Activated B cell treated with CpG ODN at 0.5 μM for 24 hours (primary cell): ENCODE measurements around the gene PAK2. TPM values are rescaled to one million over a fixed set of nuclear protein-coding genes. Genes with fewer than 3 reads are reported as not detected.

Experiments used
- ATAC-seq: fragments of 200-7000 bp; cut with Tn5 transposase; one replicate; pipeline ENCODE4 v1.10.0; 2021; ENCODE audit warnings: low read depth, mild to moderate bottlenecking, moderate library complexity
- CTCF ChIA-PET: fragments of 350-600 bp; sonication (Branson Sonifier 250); formaldehyde crosslinking; loops from one replicate; lab custom pipeline; 2021; ENCODE audit warnings: antibody characterized with exemption; lab: Charles Lee
- POLR2A ChIA-PET: fragments of 350-600 bp; sonication (Branson Sonifier 250); formaldehyde crosslinking; loops from one replicate; lab custom pipeline; 2021; ENCODE audit warnings: antibody characterized with exemption; lab: Charles Lee
- DNase-seq: peaks from one replicate; pipeline ENCODE4 v3.0.0; 2022
- H3K27ac Mint-ChIP-seq: one replicate; pipeline ENCODE4 v1.8.0; 2020; ENCODE audit warnings: mixed read lengths
- H3K27me3 Mint-ChIP-seq: one replicate; pipeline ENCODE4 v1.8.0; 2021; ENCODE audit warnings: mixed read lengths
- H3K36me3 Mint-ChIP-seq: one replicate; pipeline ENCODE4 v1.8.0; 2021; ENCODE audit warnings: low read depth, mixed read lengths
- H3K4me1 Mint-ChIP-seq: one replicate; pipeline ENCODE4 v1.8.0; 2021; ENCODE audit warnings: mixed read lengths
- H3K4me3 Mint-ChIP-seq: one replicate; pipeline ENCODE4 v1.8.0; 2020; ENCODE audit warnings: mild to moderate bottlenecking, mixed read lengths
- H3K9me3 Mint-ChIP-seq: one replicate; pipeline ENCODE4 v1.8.0; 2020; ENCODE audit warnings: mixed read lengths
- CTCF ChIP-seq: fragments of 200-600 bp; IDR thresholded peaks from one replicate; pipeline ENCODE4 v1.8.0; 2022; ENCODE audit warnings: antibody characterized with exemption, mild to moderate bottlenecking
- intact Hi-C: fragments of 100-400 bp; cut with micrococcal nuclease; formaldehyde crosslinking; loops from one replicate; pipeline ENCODE4 v1.15.1; 2024
- total RNA-seq: library from RNA; stranded (reverse); gene quantifications from 2 replicates; pipeline ENCODE4 v1.2.3, GENCODE V29; 2022

The PAK2 gene
- 73.7 and 87.1 TPM in 2 replicates for total RNA-seq

- Mint-ChIP-seq H3K4me1 (peaks cover 33% of the 10 kb centered on the region), H3K36me3 (peaks cover 16% of the 10 kb centered on the region), H3K27ac (peak within 1 kb of the TSS; percentile 99), H3K27me3 (no peaks in the 10 kb centered on the region), H3K9me3 (no peaks in the 10 kb centered on the region), H3K4me3 (peak within 1 kb of the TSS; percentile 100)
- no peak for TF ChIP-seq CTCF
- DNase-seq (peak; percentile 86), ATAC-seq (peak; percentile 92)
- intact Hi-C loops = loop anchor here (1.0 to 5.0 kb wide), 9 partner anchors 9 to 237 kb away; partner anchors contain the start of genes CEP19, FBXO45, NCBP2 and PIGX
- POLR2A ChIA-PET = interaction anchor here (0.5 to 2.7 kb wide), 34 partner anchors 9 to 832 kb away, joined by 3 to 44 read pairs (median 4); partner anchors contain the start of genes CEP19, DLG1, FBXO45 and MELTF
- CTCF ChIA-PET = interaction anchor here (1.1 to 1.4 kb wide), 2 partner anchors 130 to 202 kb away, joined by 3 to 5 read pairs; no protein-coding TSS in a partner anchor
Observed at GRCh38 chr3:196739671-196740480, at the start of gene PAK2. Gene PAK2 (plus strand): TSS chr3:196739857. CDS start chr3:196782647, 42,790 bp downstream.

- no peaks in the 10 kb centered on the region for H3K27me3 Mint-ChIP-seq
- no peak for ATAC-seq
- TF ChIP-seq CTCF = no peak
- POLR2A ChIA-PET = interaction anchor here (0.5 to 1.7 kb wide), 5 partner anchors 48 to 188 kb away, joined by 3 to 17 read pairs (median 6); partner anchors contain the start of gene PAK2
- H3K27ac Mint-ChIP-seq = no peak overlapping the region
- no peaks in the 10 kb centered on the region for H3K36me3 Mint-ChIP-seq
- H3K4me3 Mint-ChIP-seq = no peak overlapping the region
- intact Hi-C loops = loop anchor here (5.0 kb wide), 2 partner anchors 163 to 438 kb away; no protein-coding TSS in a partner anchor
- DNase-seq = no peak
- CTCF ChIA-PET = interaction anchor here (11.5 kb wide), 1 partner anchor 82 kb away, joined by 258 read pairs; no protein-coding TSS in a partner anchor
- peaks cover 19% of the 10 kb centered on the region for H3K4me1 Mint-ChIP-seq
- H3K9me3 Mint-ChIP-seq = no peaks in the 10 kb centered on the region
Observed at GRCh38 chr3:196689941-196690660, 49.6 kb upstream of the PAK2 start.

GRCh38 chr3:196691386-196691785 is 48.3 kb upstream of the PAK2 start:
- Mint-ChIP-seq H3K36me3 (no peaks in the 10 kb centered on the region), H3K27ac (no peak overlapping the region), H3K4me1 (peaks cover 19% of the 10 kb centered on the region), H3K9me3 (no peaks in the 10 kb centered on the region), H3K27me3 (no peaks in the 10 kb centered on the region), H3K4me3 (no peak overlapping the region)
- TF ChIP-seq CTCF = no peak
- intact Hi-C loops = no loop called here
- POLR2A ChIA-PET = interaction anchor here (1.7 kb wide), 1 partner anchor 48 kb away, joined by 4 read pairs; the partner anchor contains the start of gene PAK2
- CTCF ChIA-PET = interaction anchor here (11.5 kb wide), 1 partner anchor 83 kb away, joined by 258 read pairs; no protein-coding TSS in a partner anchor
- no peak for DNase-seq
- ATAC-seq = no peak

GRCh38 chr3:196694202-196694638 is 45.4 kb upstream of the PAK2 start:
- DNase-seq = no peak
- no peak overlapping the region for H3K4me3 Mint-ChIP-seq
- no peaks in the 10 kb centered on the region for H3K27me3 Mint-ChIP-seq
- no peaks in the 10 kb centered on the region for H3K9me3 Mint-ChIP-seq
- ATAC-seq = peak; percentile 35
- no peaks in the 10 kb centered on the region for H3K36me3 Mint-ChIP-seq
- CTCF ChIA-PET = interaction anchor here (0.7 to 11.5 kb wide), 2 partner anchors 86 to 109 kb away, joined by 3 to 258 read pairs; no protein-coding TSS in a partner anchor
- H3K27ac Mint-ChIP-seq = no peak overlapping the region
- intact Hi-C loops = loop anchor here (2.0 kb wide), 1 partner anchor 85 kb away; no protein-coding TSS in a partner anchor
- POLR2A ChIA-PET = interaction anchor here (0.7 to 1.6 kb wide), 3 partner anchors 43 to 165 kb away, joined by 3 to 7 read pairs (median 4); no protein-coding TSS in a partner anchor
- TF ChIP-seq CTCF = no peak
- peaks cover 17% of the 10 kb centered on the region for H3K4me1 Mint-ChIP-seq
